ENCODE measurements around the gene LIMS1. TPM values are rescaled to one million over a fixed set of nuclear protein-coding genes. Genes with fewer than 3 reads are reported as not detected.
"Not testable (repeated sequence)": the region's sequence is repeated elsewhere in the genome, so short reads cannot be mapped to it uniquely, and the experiment has no call there.

The LIMS1 gene
- 99.0 TPM for polyA plus RNA-seq (2013, experiment 1 of 2; ENCODE audit: insufficient read length)
- polyA plus RNA-seq (2013, experiment 2 of 2; ENCODE audit: insufficient read length) = 98.2 TPM

DNA sequence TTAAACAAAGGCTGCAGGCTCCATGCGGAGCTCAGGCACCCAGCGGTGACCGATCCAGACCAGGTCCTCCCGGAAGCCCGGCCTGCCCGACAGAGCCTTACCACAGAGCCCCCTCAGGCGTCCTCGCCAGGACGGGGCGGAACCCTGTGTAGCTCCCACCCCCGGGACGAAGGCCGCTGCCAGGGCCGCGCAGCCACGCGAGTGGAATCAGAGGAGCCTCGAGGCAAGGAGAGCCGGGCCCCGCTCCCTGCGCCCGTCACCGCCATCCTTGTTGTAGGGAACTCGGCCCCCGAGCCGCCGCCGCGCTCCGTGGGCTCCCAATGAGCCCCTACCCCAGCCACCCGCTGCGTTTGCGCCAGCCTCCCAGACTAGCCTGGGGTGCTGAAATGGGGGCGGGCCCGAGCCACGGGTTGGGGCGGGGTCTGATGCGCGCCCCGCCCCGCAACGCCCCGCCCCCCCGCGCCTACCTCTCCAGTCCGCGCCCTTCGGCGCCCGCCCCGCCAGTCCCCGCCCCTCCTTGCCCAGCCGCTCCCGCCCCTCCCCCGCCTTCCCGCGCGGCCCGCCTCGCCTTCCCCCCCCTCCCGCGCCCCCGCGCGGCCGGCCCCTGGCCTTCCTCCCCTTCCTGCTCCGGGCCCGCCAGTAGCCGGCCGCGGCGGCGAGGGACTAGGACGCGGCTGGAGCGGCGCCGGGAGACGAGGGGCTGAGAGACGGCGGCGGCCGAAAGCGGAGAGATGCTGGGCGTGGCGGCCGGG is at the start of gene LIMS1:
LIMS1 (plus strand) TSS at position 639 of the 752 bp plus-strand sequence; CDS start at position 732, 93 bp downstream.
- peak; percentile 90 for DNase-seq

DNA sequence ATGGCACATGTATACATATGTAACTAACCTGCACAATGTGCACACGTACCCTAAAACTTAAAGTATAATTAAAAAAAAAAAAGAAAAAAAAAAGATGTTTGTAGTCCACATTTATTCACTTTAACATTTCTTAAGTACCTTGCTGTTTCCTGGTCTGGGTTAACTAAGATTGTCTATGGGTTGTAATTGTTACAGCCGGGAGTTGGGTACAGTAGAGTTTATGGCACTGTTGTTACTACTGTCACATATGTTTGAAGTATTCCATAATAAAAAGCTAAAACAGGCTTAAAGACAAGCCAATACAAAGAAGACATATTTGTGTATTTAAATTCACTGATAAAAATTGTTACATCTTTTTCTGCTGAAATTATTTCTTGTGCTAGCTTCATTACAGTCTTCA is 49.0 kb upstream of the LIMS1 start:
- DNase-seq = no peak

GRCh38 chr2:108490506-108491122 is 43.7 kb upstream of the LIMS1 start:
- DNase-seq = no peak

- DNase-seq = no peak
Observed at GRCh38 chr2:108491848-108492247, 42.4 kb upstream of the LIMS1 start.

DNA sequence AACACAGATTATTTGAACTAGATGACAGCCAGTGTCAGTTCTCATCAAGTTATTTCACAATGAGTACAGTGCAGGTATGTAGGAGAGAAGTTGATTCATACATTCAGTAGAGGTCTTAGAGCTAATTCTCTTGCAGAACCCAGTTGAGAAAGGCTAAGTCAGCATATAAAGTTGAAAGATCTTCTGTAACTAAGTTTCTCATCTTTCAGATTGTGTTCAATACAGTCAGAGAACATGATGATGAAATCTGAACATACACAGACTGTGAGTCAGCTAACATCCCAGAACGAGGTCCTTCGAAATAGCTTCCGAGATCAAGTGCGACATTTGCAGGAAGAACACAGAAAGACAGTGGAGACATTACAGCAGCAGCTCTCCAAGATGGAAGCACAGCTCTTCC is 41.9 kb upstream of the LIMS1 start:
- DNase-seq = peak; percentile 94

DNA sequence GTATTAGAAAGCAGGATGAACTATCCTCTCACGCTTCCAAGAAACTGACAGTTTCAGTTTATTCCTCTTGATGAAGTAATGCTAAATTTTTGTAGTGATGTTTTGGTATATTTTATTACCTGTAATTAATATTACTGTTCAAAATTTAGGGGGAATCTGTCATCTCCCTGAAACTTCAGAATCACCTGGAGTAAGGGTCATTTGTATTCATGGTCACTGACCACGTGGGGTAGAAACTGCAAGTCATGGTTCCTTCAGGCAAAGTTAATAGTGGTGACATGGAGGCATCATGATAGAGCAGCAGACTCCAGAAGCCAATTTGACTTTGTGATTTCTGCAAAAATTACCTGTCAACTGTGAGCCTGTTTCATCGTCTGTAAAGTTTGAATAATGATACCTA is 38.1 kb upstream of the LIMS1 start:
- not testable (repeated sequence) for DNase-seq

- not testable (repeated sequence) for DNase-seq
Observed at GRCh38 chr2:108507620-108508019, 26.6 kb upstream of the LIMS1 start.

- peak; percentile 18 for DNase-seq
Observed at GRCh38 chr2:108512431-108512830, 21.8 kb upstream of the LIMS1 start.

GRCh38 chr2:108514478-108514877 is 19.8 kb upstream of the LIMS1 start:
- DNase-seq = not testable (repeated sequence)

GRCh38 chr2:108524688-108525087 is 9.6 kb upstream of the LIMS1 start:
- not testable (repeated sequence) for DNase-seq

DNA sequence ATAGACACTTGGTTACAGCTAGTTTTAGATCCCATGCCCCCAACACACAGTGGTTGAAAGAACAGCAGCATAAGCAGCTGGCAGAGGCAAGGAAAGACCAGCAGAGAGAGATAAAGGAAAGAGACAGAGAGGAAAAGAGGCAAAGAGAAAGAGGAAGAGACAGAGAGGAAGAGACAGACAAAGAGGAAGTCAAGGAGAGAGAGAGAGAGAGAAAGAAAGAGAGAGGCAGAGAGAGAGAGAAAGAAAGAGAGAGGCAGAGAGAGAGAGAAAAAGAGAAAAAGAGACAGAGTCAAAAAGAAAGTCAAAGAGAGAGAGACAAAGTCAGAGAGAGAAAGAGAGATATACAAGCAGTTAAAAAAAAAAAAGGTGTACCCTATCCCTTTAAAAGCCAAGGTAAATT is 9.0 kb upstream of the LIMS1 start:
- DNase-seq = not testable (repeated sequence)

DNA sequence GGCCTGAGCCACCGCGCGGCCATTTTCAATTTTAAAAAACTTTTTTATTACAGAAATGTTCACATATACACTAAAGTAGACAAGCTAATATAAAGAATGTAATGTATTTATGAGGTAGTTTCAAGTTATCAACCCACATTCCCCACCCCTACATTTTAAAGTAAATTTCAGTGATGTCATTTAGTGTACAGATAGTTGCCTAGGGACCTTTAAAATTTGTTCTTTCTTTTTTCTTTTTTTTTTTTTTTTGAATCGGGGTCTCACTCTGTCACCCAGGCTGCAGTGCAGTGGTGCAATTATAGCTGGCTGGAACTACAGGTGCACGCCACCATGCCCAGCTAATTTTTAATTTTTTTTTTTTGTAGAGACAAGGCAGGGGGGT is 2.6 kb upstream of the LIMS1 start:
- DNase-seq = no peak

DNA sequence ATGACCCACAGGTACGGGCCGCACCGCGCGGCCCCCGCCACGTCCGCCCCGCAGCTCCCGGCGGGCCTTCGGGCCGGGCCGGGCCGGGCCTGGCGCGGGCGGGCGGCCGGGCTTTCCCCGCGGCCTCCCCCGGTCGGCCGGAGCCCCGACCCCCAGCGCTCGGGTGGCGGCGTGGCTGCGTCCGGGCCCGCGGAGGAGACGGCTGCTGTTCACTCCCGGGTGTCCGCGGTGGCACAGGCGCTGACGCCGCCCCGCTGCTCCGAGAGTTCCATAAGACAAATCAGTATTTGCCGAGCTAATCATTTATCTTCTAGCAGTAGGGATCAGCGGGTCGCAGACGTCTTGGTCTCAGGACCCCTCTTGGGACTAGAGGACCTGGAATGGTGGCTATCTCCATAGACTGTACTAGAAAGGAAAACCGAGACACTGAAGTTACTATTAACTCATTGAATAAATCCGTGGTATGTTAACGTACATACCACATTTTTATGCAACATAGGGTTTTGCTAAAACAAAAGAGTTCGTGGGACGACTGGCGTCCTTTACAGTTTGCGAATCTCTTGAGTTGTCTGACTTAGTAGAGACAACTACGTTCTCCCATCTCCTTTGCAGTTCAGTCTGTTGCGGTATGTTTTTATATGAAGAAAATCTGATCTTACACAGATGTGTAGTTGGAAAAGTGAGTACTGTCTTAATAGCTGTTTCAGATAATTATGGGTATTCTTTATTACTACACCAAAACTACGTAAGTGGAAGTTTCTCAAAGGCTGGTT is 500 bp downstream of the LIMS1 start:
- peak; percentile 33 for DNase-seq

DNA sequence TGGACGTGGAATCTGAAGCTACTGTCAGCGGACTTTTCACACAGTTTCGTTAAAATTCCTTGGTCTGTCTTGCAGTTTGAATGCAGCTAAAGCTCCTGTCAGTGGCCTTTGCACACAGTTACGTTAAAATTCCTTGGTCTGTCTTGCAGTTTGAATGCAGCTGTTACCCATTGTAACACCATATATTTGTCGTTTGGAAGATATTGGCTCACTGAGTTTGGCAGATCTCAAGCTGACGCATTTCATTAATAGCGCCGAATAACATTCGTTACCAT is 1.0 kb downstream of the LIMS1 start:
- peak; percentile 36 for DNase-seq

- DNase-seq = peak; percentile 53
Observed at GRCh38 chr2:108536133-108536780, 2.0 kb downstream of the LIMS1 start.

DNA sequence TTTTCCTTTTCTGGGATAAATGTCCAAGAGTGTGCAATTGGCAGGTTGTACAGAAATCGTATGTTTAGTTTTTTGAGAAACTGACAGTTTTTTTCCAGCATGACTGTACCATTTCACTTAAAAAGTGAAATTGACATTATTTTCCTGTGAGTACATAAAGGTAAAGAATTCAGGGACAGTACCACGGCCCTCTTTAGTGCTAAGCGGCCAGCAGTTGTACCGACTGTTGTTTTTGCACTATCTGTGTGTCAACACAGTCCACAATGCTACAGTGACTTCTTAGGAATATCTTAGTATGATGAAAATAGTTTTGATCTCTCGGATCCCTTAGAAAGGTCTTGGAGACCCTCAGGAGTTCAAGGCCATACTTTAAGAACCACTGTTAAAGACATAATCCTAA is 2.6 kb downstream of the LIMS1 start:
- no peak for DNase-seq

- DNase-seq = no peak
Observed at GRCh38 chr2:108538000-108538625, 3.8 kb downstream of the LIMS1 start.

DNA sequence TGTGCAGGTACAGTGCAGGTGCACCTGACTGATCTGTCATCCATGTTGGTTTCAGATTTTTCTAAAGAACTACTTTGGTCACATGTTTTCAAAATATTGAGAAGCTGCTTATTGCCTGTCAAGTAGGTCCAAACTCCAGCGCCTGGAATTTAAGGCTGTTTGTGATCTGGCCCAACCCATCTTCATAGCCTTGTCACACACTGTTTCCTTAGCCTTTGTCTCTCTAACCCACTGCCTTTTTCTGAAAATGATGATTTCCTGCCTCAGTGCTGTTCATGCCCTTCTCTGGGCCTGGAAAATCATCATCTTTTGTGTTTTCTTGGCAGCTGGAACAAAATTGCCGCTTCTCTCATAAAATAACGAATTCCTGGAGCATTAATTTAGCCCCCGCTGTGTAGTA is 7.2 kb downstream of the LIMS1 start:
- no peak for DNase-seq

DNA sequence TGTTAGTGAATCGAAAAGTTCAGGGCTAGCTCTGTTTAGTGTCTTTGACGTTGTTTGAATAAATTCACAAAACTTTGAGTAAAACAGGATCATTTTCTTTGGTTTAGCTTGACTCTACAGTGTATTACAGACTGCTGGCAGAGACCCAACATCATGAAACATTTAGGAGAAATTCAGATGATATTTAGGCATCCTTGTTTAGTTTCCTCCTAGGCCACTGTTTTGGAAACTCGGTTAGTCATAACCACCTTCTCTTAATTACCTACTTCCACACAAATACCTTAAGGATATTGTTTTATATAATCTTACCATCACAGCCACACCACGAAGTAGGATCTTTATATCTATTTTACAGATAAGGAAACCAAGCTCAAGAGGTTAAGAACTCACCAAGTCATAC is 7.8 kb downstream of the LIMS1 start:
- DNase-seq = peak; percentile 69

DNA sequence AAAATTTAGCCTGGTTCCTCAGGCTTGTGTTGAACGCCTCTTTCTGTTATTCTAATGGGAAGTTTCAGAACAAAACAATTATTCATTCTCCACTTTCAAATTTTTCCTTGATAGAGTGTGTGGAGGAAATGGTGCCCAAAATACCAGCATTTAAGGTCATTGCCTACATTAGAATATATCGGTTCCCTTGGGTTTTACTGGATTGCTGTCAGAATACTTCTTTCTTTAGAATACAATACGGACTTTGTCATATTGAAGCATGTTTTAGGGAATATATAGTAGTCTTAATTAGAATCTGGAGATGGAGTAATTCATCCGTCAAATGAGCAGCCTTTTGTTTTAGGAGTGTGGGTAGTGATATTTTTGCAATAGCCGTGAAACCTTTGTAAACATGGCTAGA is 13.3 kb downstream of the LIMS1 start:
- no peak for DNase-seq

GRCh38 chr2:108548208-108549003 is 14.1 kb downstream of the LIMS1 start:
- DNase-seq = peak; percentile 86

DNA sequence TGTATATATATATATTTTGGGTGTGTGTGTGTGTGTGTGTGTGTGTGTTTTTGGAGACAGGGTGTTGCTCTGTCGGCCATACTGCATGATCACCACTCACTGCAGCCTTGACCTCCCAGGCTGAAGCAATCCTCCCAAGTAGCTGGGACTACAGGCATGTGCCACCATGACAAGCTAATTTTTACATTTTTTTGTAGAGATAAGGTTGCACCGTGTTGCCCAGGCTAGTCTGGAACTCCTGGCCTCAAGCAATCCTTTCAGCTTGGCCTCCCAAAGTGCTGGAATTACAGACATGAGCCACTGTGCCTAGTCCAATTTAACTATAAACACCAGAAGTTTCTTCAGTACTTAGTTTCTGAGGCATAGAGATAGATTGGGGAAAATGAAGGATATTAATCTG is 18.3 kb downstream of the LIMS1 start:
- DNase-seq = no peak

All from fibroblast of skin of abdomen (primary cell).